ENCODE data around the gene MOK. TPM values are rescaled to one million over a fixed set of nuclear protein-coding genes. Genes with fewer than 3 reads are reported as not detected.
A peak's percentile ranks its signal among the peaks of the same experiment; 100 is the strongest.

Gene MOK
- total RNA-seq, 4 donors from 2014 or later, result 38.6 to 57.7 (median 45.2) TPM

DNA sequence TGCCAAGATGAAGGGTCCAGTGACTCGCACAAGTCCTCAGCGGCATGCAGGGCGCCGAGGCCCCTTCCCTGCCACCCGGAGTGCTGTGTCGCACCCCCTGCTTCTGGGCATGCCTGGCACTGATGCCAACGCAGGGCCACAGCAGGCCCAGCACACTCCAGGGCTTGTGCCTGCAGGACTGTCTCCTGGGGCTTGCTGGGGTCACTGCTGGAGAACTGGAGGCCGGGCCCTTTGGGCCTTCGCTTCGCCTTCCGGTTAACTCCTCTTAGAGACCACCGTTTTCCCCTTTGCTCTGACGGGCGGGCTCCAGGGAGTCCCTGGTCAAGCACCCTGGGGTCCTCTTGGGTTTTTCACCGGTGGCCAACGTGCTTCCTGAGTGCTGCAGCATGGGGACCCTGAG lies 85.6 kb downstream of the MOK start:
- 95 to 97% methylated on average over 16 of the region's 16 CpGs for WGBS, 2 donors
- Histone ChIP-seq H3K36me3 (no peaks in the 10 kb centered on the region), H3K27me3 (no peaks in the 10 kb centered on the region), H3K4me3 (replicated peaks in 1 of 3) (no peak overlapping the region), H3K4me1 (peaks cover 22 to 32% of the 10 kb centered on the region in 2 donors), H3K9me3 (no peaks in the 10 kb centered on the region), H3K27ac (no peak overlapping the region)
- no peak for DNase-seq
- intact Hi-C loops (cut with DNase I), result no loop called here
- TF ChIP-seq, protein P1, sequence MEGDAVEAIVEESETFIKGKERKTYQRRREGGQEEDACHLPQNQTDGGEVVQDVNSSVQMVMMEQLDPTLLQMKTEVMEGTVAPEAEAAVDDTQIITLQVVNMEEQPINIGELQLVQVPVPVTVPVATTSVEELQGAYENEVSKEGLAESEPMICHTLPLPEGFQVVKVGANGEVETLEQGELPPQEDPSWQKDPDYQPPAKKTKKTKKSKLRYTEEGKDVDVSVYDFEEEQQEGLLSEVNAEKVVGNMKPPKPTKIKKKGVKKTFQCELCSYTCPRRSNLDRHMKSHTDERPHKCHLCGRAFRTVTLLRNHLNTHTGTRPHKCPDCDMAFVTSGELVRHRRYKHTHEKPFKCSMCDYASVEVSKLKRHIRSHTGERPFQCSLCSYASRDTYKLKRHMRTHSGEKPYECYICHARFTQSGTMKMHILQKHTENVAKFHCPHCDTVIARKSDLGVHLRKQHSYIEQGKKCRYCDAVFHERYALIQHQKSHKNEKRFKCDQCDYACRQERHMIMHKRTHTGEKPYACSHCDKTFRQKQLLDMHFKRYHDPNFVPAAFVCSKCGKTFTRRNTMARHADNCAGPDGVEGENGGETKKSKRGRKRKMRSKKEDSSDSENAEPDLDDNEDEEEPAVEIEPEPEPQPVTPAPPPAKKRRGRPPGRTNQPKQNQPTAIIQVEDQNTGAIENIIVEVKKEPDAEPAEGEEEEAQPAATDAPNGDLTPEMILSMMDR (IDR thresholded peaks at IDR 0.05), result no peak
- TF ChIP-seq POLR2A (IDR thresholded peaks at IDR 0.05), result no peak

DNA sequence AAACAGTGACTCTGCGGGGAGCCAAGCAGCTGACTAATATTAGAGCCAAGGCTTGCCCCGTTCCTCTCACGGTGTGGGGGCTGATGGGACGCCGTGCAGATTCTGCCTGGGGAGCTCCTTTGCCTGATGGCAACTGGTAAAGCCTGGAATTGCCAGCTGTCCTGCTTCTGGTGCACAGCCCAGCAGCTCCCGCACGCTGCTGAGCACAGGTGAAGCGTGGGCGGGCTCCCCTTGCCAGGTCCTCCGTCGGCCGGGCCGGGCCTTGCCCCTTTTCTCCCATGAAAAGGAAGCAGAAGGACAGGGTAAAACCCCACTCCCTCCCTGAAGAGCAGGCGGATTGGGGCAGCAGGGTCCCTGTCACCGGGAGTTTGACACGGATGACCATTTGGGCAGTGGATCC lies 86.3 kb downstream of the MOK start:
- H3K9me3 ChIP-seq, result no peaks in the 10 kb centered on the region
- H3K27me3 ChIP-seq, result no peaks in the 10 kb centered on the region
- H3K4me1 ChIP-seq, result peaks cover 22 to 33% of the 10 kb centered on the region in 2 donors
- H3K4me3 ChIP-seq (replicated peaks in 1 of 3), result no peak overlapping the region
- intact Hi-C loops (cut with DNase I), result no loop called here
- no peak for TF ChIP-seq POLR2A (IDR thresholded peaks at IDR 0.05)
- TF ChIP-seq, protein P1 (IDR thresholded peaks at IDR 0.05), result no peak
- peak overlapping the region in 1 of 3 donors; percentile 24 for H3K27ac ChIP-seq
- H3K36me3 ChIP-seq, result no peaks in the 10 kb centered on the region
- DNase-seq, result no peak
- WGBS, 2 donors, result 92 to 95% methylated on average over 15 to 16 of the region's 16 CpGs

- Histone ChIP-seq H3K27ac (no peak overlapping the region), H3K27me3 (no peaks in the 10 kb centered on the region), H3K36me3 (no peaks in the 10 kb centered on the region), H3K9me3 (no peaks in the 10 kb centered on the region), H3K4me3 (replicated peaks in 1 of 3) (no peak overlapping the region), H3K4me1 (peaks cover 22 to 33% of the 10 kb centered on the region in 2 donors)
- TF ChIP-seq, protein P1 (IDR thresholded peaks at IDR 0.05), result no peak
- TF ChIP-seq POLR2A (IDR thresholded peaks at IDR 0.05), result no peak
- DNase-seq, result no peak
- intact Hi-C loops (cut with DNase I), result no loop called here
- 94 to 97% methylated on average over 3 to 11 of the region's 14 CpGs for WGBS, 2 donors
These were observed 87.0 kb downstream of the MOK start for GRCh38 chr14:102217987-102218421.

- no peaks in the 10 kb centered on the region for H3K27me3 ChIP-seq
- H3K27ac ChIP-seq, result no peak overlapping the region
- 96 to 97% methylated on average over 10 of the region's 10 CpGs for WGBS, 2 donors
- no peak overlapping the region for H3K4me3 ChIP-seq (replicated peaks in 1 of 3)
- peaks cover 22 to 33% of the 10 kb centered on the region in 2 donors for H3K4me1 ChIP-seq
- TF ChIP-seq, protein P1 (IDR thresholded peaks at IDR 0.05), result no peak
- no peak for TF ChIP-seq POLR2A (IDR thresholded peaks at IDR 0.05)
- H3K36me3 ChIP-seq, result no peaks in the 10 kb centered on the region
- intact Hi-C loops (cut with DNase I), result no loop called here
- no peak for DNase-seq
- H3K9me3 ChIP-seq, result no peaks in the 10 kb centered on the region
These were observed 87.6 kb downstream of the MOK start for GRCh38 chr14:102217399-102217798.

GRCh38 chr14:102215576-102216250 lies 89.3 kb downstream of the MOK start:
- intact Hi-C loops (cut with DNase I), result no loop called here
- no peak overlapping the region for H3K4me3 ChIP-seq (replicated peaks in 1 of 3)
- peak; percentile 69 to 71 for DNase-seq
- H3K9me3 ChIP-seq, result no peaks in the 10 kb centered on the region
- H3K27me3 ChIP-seq, result no peaks in the 10 kb centered on the region
- WGBS, 2 donors, result 46 to 53% methylated on average over 15 to 20 of the region's 20 CpGs
- H3K36me3 ChIP-seq, result no peaks in the 10 kb centered on the region
- TF ChIP-seq POLR2A (IDR thresholded peaks at IDR 0.05), result no peak
- TF ChIP-seq, protein P1 (IDR thresholded peaks at IDR 0.05), result no peak
- H3K27ac ChIP-seq, result peak overlapping the region; percentile 52 to 80 (median 77)
- peaks cover 22 to 28% of the 10 kb centered on the region in 2 donors for H3K4me1 ChIP-seq
